WI38 (cell line): ENCODE data around the gene HECTD4.
"Not testable (repeated sequence)": the region's sequence is repeated elsewhere in the genome, so short reads cannot be mapped to it uniquely, and the experiment has no call there.

Experiments
- H3K4me3 ChIP-seq: 2 replicates; pipeline ENCODE4 v1.5.1; 2011; ENCODE audit warnings: low read depth, mild to moderate bottlenecking, control low read depth, low read length
- TF ChIP-seq, protein P1 (sequence below): IDR thresholded peaks from 2 replicates; pipeline ENCODE4 v1.5.1; 2012; ENCODE audit warnings: low read depth, mild to moderate bottlenecking, control low read depth, low read length

The HECTD4 gene

DNA sequence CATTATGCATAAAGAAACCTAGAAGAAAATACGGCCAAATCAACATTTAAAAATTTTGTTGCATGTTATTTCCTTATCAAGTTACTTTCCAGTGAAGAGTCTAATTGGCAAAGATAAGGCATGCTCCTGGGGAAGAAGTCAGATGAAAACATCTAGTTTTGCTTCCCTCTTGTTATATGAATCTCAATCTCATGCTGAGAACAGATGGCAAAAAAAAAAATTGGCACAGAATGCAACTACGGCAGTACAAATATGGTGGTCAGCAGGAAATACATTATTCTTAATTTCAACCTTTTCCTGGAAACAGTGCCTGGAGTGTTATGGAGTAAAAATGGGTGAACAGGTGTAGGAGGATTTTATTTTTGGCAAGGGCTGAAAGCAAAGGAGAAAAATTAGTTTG, 32.8 kb downstream of the HECTD4 start:
- TF ChIP-seq, protein P1, sequence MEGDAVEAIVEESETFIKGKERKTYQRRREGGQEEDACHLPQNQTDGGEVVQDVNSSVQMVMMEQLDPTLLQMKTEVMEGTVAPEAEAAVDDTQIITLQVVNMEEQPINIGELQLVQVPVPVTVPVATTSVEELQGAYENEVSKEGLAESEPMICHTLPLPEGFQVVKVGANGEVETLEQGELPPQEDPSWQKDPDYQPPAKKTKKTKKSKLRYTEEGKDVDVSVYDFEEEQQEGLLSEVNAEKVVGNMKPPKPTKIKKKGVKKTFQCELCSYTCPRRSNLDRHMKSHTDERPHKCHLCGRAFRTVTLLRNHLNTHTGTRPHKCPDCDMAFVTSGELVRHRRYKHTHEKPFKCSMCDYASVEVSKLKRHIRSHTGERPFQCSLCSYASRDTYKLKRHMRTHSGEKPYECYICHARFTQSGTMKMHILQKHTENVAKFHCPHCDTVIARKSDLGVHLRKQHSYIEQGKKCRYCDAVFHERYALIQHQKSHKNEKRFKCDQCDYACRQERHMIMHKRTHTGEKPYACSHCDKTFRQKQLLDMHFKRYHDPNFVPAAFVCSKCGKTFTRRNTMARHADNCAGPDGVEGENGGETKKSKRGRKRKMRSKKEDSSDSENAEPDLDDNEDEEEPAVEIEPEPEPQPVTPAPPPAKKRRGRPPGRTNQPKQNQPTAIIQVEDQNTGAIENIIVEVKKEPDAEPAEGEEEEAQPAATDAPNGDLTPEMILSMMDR = no peak
- no peak overlapping the region for H3K4me3 ChIP-seq

DNA sequence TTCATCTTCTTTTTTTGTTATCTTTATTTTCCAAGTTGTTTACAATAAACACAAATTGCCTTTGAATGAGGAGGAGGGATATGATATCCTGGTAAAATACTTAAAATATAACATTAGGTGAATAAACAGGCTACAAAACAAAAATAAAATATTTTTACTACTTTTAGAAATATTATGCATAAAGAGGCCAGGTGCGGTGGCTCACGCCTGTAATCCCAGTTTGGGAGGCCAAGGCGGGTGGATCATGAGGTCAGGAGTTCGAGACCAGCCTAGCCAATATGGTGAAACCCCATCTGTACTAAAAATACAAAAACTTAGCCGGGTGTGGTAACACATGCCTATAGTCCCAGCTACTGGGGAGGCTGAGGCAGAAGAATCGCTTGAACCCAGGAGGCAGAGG, 33.3 kb downstream of the HECTD4 start:
- H3K4me3 ChIP-seq = not testable (repeated sequence)

DNA sequence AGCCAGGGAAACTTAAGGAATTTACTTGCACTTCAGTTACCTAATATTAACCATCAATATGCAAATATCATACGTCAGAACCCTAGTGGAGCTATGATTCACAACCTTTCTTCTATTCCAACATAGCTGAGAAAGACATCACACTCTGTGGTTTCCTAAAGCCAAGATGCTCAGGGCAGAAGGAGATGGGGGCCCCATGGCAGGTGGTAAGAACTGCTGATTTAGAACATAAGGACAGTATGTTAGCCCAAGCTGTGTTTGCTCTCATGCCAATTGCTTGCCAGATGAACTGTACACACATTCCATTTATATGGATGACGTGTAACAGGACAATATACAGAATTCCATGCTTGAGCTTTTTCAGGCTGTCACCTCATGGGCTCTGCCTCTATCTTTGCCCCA, 34.6 kb downstream of the HECTD4 start:
- TF ChIP-seq, protein P1 = no peak
- no peak overlapping the region for H3K4me3 ChIP-seq

DNA sequence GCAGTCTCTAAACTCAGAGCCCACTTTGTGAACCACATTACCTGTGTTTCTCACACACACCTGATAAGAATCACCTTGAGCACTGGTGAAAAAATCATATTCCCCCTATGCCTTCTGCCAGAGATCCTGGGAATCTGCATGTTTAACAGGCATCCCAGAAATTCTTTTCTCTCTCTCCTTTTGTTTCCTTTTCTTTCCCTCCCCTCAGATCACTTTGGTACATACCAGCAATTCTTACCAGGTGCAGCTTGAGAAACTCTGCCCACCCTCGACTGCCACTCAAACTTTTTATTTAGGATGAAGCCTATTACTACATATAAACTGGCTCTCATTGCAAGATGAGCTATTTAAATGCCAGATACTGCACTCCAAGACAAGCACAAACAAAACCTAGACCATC, 36.0 kb downstream of the HECTD4 start:
- TF ChIP-seq, protein P1 = no peak
- H3K4me3 ChIP-seq = no peak overlapping the region

DNA sequence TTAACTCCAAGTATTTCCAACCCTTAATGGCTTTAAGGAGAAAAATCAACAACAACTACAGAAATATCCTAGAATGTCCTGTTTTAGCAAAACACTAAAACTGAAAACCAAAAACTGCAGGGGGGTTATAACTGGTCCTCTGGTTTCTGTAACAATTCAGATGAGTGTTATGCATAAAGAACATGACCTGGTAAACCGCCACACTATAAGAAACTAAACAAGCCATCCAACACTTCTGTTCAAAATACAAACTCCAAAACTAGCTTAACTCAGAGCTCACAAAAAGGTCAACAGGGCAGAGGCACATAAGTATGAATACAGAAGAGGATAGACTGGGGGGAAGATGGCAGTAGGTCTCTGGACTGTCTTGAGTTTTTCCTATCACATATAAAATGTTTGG, 38.0 kb downstream of the HECTD4 start:
- H3K4me3 ChIP-seq = no peak overlapping the region
- TF ChIP-seq, protein P1 = no peak

DNA sequence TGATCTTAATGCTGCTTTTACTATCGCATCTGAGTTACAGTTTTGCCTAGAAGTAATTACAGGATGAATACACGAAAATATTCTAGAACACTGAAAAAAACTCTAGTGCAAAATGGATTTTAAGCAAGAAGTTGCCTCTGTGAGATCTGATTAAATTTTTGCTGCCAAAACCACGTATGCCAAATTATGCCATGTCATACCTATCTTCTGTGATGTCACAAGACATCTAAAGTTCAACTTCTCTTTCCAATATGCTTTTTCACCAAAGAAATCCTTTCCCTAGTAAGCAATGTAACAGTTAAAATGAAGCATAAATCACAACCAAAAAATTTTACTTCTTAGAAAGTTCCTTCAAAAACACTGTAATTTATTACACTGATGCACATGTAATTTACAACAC, 39.6 kb downstream of the HECTD4 start:
- TF ChIP-seq, protein P1 = no peak
- H3K4me3 ChIP-seq = no peak overlapping the region

DNA sequence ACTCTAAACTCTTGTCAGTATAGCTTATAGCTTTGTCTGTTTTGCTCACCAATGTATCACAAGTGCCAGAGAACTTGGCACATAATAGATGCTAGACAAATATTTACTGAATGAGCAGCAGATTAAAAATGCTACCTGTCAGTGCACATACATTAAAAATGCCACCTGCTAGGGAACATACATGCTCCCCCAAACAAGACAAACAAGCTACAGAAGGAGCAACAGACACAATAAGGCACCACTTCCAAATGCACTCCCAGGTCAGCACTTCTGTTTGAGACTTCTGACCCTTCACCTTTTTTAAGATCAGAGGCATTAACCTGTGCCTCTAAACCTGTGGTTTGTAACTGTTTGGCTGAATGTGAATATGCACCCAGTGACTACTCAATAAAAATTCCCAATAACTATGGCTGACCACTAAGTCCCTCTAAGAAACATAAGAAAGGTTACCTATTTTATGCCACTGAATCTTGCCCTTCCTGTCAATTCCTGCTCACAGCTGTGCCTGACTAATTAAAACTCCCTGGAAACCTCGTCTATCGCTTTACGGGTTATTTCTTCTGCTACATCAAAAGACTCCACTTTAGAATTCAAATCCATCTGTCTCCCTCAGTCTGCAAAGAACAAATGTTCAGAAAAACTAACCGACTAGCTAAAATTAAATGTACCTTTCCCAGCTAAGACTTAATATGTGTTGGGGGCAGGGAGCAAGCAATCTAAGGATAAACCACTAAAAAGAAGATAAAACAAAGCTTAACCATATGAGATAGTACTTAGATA, 41.0 kb downstream of the HECTD4 start:
- H3K4me3 ChIP-seq = no peak overlapping the region
- TF ChIP-seq, protein P1 = no peak

DNA sequence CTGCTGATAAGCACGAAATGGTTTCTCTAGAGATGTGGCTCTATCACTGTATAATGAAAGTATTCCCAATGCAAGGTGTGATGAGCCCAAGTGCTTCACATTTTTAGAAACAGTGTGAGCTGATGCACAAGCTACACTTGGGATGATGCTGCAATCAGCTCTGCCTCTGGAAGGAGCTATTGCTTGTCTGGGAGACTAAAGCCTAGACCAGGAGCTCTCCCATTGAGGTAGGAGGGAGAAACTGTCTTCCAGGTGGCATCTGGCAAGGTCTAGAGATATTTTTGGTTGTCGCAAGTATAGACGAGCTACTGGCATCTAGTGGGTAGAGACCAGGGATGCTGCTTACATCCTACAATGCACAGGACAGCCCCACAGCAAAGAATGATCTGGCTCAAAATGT, 42.0 kb downstream of the HECTD4 start:
- no peak overlapping the region for H3K4me3 ChIP-seq
- TF ChIP-seq, protein P1 = no peak

DNA sequence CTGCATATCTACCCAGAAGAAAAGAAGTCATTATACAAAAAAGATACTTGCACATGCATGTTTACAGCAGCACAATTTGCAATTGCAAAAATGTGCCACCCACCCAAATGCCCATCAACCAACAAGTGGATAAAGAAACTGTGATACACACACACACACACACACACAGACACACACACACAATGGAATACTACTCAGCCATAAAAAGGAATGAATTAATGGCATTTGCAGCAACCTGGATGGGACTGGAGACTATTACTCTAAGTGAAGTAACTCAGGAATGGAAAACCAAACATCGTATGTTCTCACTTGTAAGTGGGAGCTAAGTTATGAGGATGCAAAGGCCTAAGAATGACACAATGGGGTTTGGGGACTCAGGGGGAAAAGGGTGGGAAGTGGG, 47.2 kb downstream of the HECTD4 start:
- not testable (repeated sequence) for H3K4me3 ChIP-seq
